ENCODE measurements around the gene EIF4G1. TPM values are rescaled to one million over a fixed set of nuclear protein-coding genes. Genes with fewer than 3 reads are reported as not detected.

EIF4G1 gene
- total and polyA plus RNA-seq, 2 of the 8 experiments (the other 6 are each of a cell fraction or from before 2014, with no cell fraction given) = 318 to 473 TPM

DNA sequence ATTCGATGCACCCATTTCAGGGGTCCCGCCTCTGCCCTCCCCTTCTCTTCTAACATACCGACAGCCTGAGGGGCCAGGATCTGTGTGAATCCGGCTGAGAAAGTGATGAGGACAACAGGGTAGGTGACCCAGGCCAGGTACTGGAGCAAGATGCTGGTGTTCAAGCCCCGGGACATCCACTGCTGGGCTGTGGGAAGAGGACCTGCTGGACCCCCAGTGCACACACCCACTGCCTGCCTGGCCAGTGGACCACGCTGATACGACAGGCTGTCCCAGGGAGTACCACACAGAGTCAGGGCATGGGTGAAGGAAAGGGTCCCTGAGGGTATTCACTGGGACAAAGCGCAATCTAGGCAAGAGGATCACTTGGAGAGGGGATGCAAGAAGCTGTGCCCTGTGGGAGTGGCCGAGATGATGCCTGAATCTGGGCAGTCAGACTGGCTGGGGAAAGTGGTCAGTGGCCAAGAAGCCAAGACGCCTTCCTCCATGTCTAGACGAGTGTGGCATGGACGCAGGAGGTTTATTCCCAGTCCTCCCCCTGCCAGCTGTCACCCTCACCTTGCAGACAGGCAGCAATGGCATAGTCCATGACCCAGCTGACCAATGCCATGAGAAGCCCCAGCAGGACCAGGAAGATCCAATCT, 43.8 kb downstream of the EIF4G1 start:
- FAIRE-seq = no peak
- TF ChIP-seq SUZ12 (IDR thresholded peaks at IDR 0.05; ENCODE audit: low read length) (no peak), RNF2 (IDR thresholded peaks at IDR 0.05; ENCODE audit: borderline replicate concordance, low read depth, low read length, missing control alignments, poor library complexity, severe bottlenecking) (no peak), GABPA (IDR thresholded peaks at IDR 0.05; ENCODE audit: borderline replicate concordance, insufficient read depth, low read length) (no peak), NANOG (IDR thresholded peaks at IDR 0.05; ENCODE audit: insufficient read depth, low read depth, low read length, poor library complexity, severe bottlenecking) (no peak), EZH2 (IDR thresholded peaks at IDR 0.05; ENCODE audit: low read depth, low read length, severe bottlenecking) (no peak), EP300 (IDR thresholded peaks at IDR 0.05; ENCODE audit: borderline replicate concordance in 1 of 2, low read depth in 2 of 2, low read length in 2 of 2) (no peak), YY1 (IDR thresholded peaks at IDR 0.05; ENCODE audit: low read depth, low read length) (no peak), CHD1 (IDR thresholded peaks at IDR 0.05; ENCODE audit: low read depth, low read length) (no peak), TCF12 (IDR thresholded peaks at IDR 0.05; ENCODE audit: low read depth, low read length) (no peak), SRF (IDR thresholded peaks at IDR 0.05; ENCODE audit: low read depth, low read length) (no peak), NRF1 (IDR thresholded peaks at IDR 0.05; ENCODE audit: low read depth, low read length) (no peak), TBP (IDR thresholded peaks at IDR 0.05; ENCODE audit: low read depth, low read length) (no peak)

More for the DNA sequence above, 43.8 kb downstream of the EIF4G1 start:
- CTCF ChIA-PET (ENCODE audit: partially characterized antibody) = interaction anchor here (0.6 to 7.1 kb wide), 9 partner anchors 10 to 454 kb away, joined by 3 to 47 read pairs (median 4); partner anchors contain the start of gene VPS8
- Histone ChIP-seq H3K79me2 (ENCODE audit: control insufficient read depth in 1 of 2, insufficient read depth in 2 of 2, low read length in 2 of 2) (no peaks in the 10 kb centered on the region; a peak in 1 of 4 replicates), H2BK12ac (ENCODE audit: low read depth, low read length) (no peak overlapping the region), H4K91ac (replicated peaks; ENCODE audit: insufficient read length, low read length) (no peak overlapping the region), H4K8ac (ENCODE audit: extremely low read depth, insufficient read depth, low read length) (no peak overlapping the region), H4K5ac (ENCODE audit: insufficient read length, low read depth, low read length) (no peak overlapping the region), H2BK20ac (ENCODE audit: low read length) (no peak overlapping the region), H3K56ac (replicated peaks; ENCODE audit: insufficient read length, low read depth, low read length) (no peak overlapping the region), H3K4me3 (ENCODE audit: extremely low read depth in 1 of 4, insufficient read depth in 2 of 4, low read depth in 3 of 4, low read length in 4 of 4) (no peak overlapping the region), H3K9me3 (ENCODE audit: insufficient read depth in 2 of 2, low read depth in 1 of 2, low read length in 1 of 2) (no peaks in the 10 kb centered on the region), H3K4ac (replicated peaks; ENCODE audit: insufficient read length, low read depth, low read length) (no peak overlapping the region), H3K27me3 (replicated peaks in 1 of 4; ENCODE audit: control insufficient read depth in 3 of 4, extremely low read depth in 1 of 4, insufficient read depth in 3 of 4, low read length in 3 of 4) (peaks cover 0 to 8% (median 3%) of the 10 kb centered on the region in 4 experiments; a peak in 3 of 7 replicates), H3K36me3 (ENCODE audit: control insufficient read depth in 2 of 4, insufficient read depth in 4 of 4, low read length in 3 of 4) (peaks cover 4 to 26% (median 20%) of the 10 kb centered on the region in 4 experiments; a peak in 5 of 8 replicates), H3K79me1 (ENCODE audit: low read depth, low read length) (no peaks in the 10 kb centered on the region), H3K18ac (ENCODE audit: extremely low read depth, low read length) (no peak overlapping the region), H3K23me2 (ENCODE audit: low read depth, low read length) (peaks cover 20% of the 10 kb centered on the region), H3K27ac (ENCODE audit: low read depth, low read length) (no peak overlapping the region), H2AK5ac (ENCODE audit: low read depth, low read length) (no peak overlapping the region), H2BK15ac (ENCODE audit: low read length) (no peak overlapping the region), H3K9ac (replicated peaks in 1 of 4; ENCODE audit: extremely low read depth in 1 of 4, low read depth in 3 of 4, low read length in 3 of 4) (no peak overlapping the region), H3K14ac (ENCODE audit: insufficient read length) (no peak overlapping the region), H2AFZ (ENCODE audit: low read length) (no peak overlapping the region), H2BK5ac (ENCODE audit: low read depth, low read length) (no peak overlapping the region), H4K20me1 (replicated peaks in 1 of 2; ENCODE audit: control insufficient read depth in 1 of 2, insufficient read depth in 2 of 2, low read length in 2 of 2) (peaks cover 4 to 8% of the 10 kb centered on the region in 2 experiments), H2BK120ac (replicated peaks; ENCODE audit: low read depth, low read length) (no peak overlapping the region), H3K23ac (ENCODE audit: insufficient read length) (no peak overlapping the region), H3K4me2 (ENCODE audit: insufficient read depth in 1 of 2, low read depth in 2 of 2, low read length in 2 of 2) (no peak overlapping the region), H3K4me1 (replicated peaks in 1 of 4; ENCODE audit: control insufficient read depth in 3 of 4, insufficient read depth in 4 of 4, low read length in 3 of 4) (peaks cover 3 to 18% (median 12%) of the 10 kb centered on the region in 4 experiments)
- POLR2A ChIA-PET (ENCODE audit: partially characterized antibody) = interaction anchor here (1.0 to 2.5 kb wide), 3 partner anchors 7 to 23 kb away, joined by 4 to 5 read pairs (median 4); no protein-coding TSS in a partner anchor
- DNase-seq (ENCODE audit: low read depth in 1 of 2, low spot score in 2 of 2) = no peak
- WGBS, 2 experiments (ENCODE audit: extremely low coverage in 1 of 2, insufficient coverage in 1 of 2, insufficient read length in 1 of 2, insufficient replicate concordance in 2 of 2, low coverage in 1 of 2, low lambda C conversion rate in 2 of 2, missing lambda C conversion rate in 1 of 2) = 89% methylated on average over 10 of the region's 12 CpGs; no CpG with 5 or more reads in 1 of the 2 experiments

Data from H1 (cell line).